Heart right ventricle (tissue), 16 donors: ENCODE measurements around the gene ABHD12. TPM values are rescaled to one million over a fixed set of nuclear protein-coding genes. Genes with fewer than 3 reads are reported as not detected.

Experiments
- ATAC-seq, 8 donors: fragments of 200-7000 bp; cut with Tn5 transposase; one replicate each; pipeline ENCODE4 v1.9.1; 2020; ENCODE audit warnings: mild to moderate bottlenecking in 8 of 8, moderate library complexity in 8 of 8, moderate number of reproducible peaks in 1 of 8
- DNase-seq, 2 donors: peaks; one replicate each; pipeline ENCODE4 v3.0.0-alpha.2; 2020
- H3K27ac ChIP-seq, 10 donors: fragments of 200-600 bp; sonication (generic) in 2 of 10; one replicate each; pipeline versions ENCODE4 v1.5.0 to v1.8.0; 2020 to 2022; ENCODE audit warnings: mild to moderate bottlenecking in 3 of 10
- H3K27me3 ChIP-seq, 7 donors: fragments of 200-600 bp; one replicate each; pipeline ENCODE4 v1.8.0; 2021 to 2022; ENCODE audit warnings: mild to moderate bottlenecking in 2 of 7
- H3K36me3 ChIP-seq, 9 donors: fragments of 200-600 bp; sonication (generic) in 1 of 9; one replicate each; pipeline versions ENCODE4 v1.5.0 to v1.8.0; 2020 to 2022; ENCODE audit warnings: mild to moderate bottlenecking in 2 of 9
- H3K4me1 ChIP-seq, 9 donors: fragments of 200-600 bp; sonication (generic) in 1 of 9; one replicate each; pipeline versions ENCODE4 v1.5.0 to v1.8.0; 2020 to 2022; ENCODE audit warnings: mild to moderate bottlenecking in 4 of 9
- H3K4me3 ChIP-seq, 10 donors: fragments of 200-600 bp; sonication (generic) in 2 of 10; one replicate each; pipeline versions ENCODE4 v1.5.0 to v1.8.0; 2020 to 2022; ENCODE audit warnings: mild to moderate bottlenecking in 7 of 10, moderate library complexity in 2 of 10
- H3K9me3 ChIP-seq, 11 donors: fragments of 200-600 bp in 10 of 11; sonication (generic) in 2 of 11; one replicate each; pipeline versions ENCODE4 v1.5.0 to v1.8.0; 2013 to 2022; ENCODE audit warnings: mild to moderate bottlenecking in 2 of 11, control low read depth in 1 of 11, moderate library complexity in 1 of 11
- CTCF ChIP-seq, 9 donors: fragments of 200-600 bp; sonication (generic) in 2 of 9; IDR thresholded peaks; one replicate each; pipeline versions ENCODE4 v1.5.0 to v1.8.0; 2021 to 2022; ENCODE audit warnings: antibody characterized with exemption in 9 of 9, mild to moderate bottlenecking in 5 of 9, moderate library complexity in 1 of 9
- WGBS, 2 donors: extraction: QIAGEN DNeasy Blood & Tissue Kit; methylation state at CpG; one replicate each; pipeline ENCODE4 v1.1.7; 2013; ENCODE audit warnings: inconsistent platforms in 1 of 2; 5-methylcytosine and 5-hydroxymethylcytosine counted together
- intact Hi-C, 10 donors: fragments of 100-400 bp; cut with DNase I; formaldehyde crosslinking; loops; one replicate each; pipeline versions ENCODE4 v1.11.1 to v1.14.2; 2022
- polyA plus RNA-seq, 2 donors: library from polyadenylated mRNA; stranded (reverse); fragments of 200-250 nt; gene quantifications; one replicate each; pipeline ENCODE4 v1.2.3, GENCODE V29; 2013
- total RNA-seq, 10 donors: library from RNA; stranded (reverse); fragmentation: NEBNext Ultra II Directional in 3 of 10; extraction: Animal tissue kit (Norgen Biotek cat#: 25700) in 3 of 10; gene quantifications; one replicate each; pipeline versions ENCODE4 v1.2.1 to v1.2.4, GENCODE V29; 2021 to 2023
- donor health status: Arrhythmogenic right ventricular cardiomyopathy.
- donor health status: ischemic (EF 13 %, LVEDD 7.1; RV severe dilation, severe dysfunction).
- donor health status: healthy with polysubstance abuse.
- donor health status: DM: no; HTN: yes; CAD: no.
- donor health status: DM: no; HTN: no; CAD: no.
- donor health status: ischemic (EF 25% LVEDD 6.9; RV normal size, moderate dysfunction).
- donor health status: ischemic (EF 25% LVEDD 5.7; RV mildly dilated, moderate dysfunction).
- donor health status: healthy.
- donor health status: DM: yes; HTN: yes; CAD: no.
- donor health status: Ischemic cardiomyopathy.
- donor health status: ischemic (EF 35%, LVEDD 5.7; RV mildly dilated, moderate dysfunction).
- donor health status: nonischemic (EF 11% LVEDD 7.7; RV severe dilation, severe dysfunction).
- donor health status: DM: yes; HTN: yes; CAD: no.
- donor health status: PGD.
- donor health status: ischemic (EF 29% LVEDD 5.4; RV normal size, mild dysfunction).
- donor health status: nonischemic (EF 23%, LVEDD 6.1; RV moderate dilation, normal function).

ABHD12 gene
- total and polyA plus RNA-seq, 12 donors, result 21.1 to 41.3 (median 28.1) TPM

- peak; percentile 21 to 50 for DNase-seq
- intact Hi-C loops, result no loop called here
Measured at GRCh38 chr20:25382704-25383370, 7.8 kb downstream of the ABHD12 start.

GRCh38 chr20:25380945-25381614 is 9.6 kb downstream of the ABHD12 start:
- no peak for TF ChIP-seq CTCF (IDR thresholded peaks at IDR 0.05)
- peaks cover 0 to 59% (median 23%) of the 10 kb centered on the region in 9 donors for H3K4me1 ChIP-seq
- intact Hi-C loops, result no loop called here
- H3K9me3 ChIP-seq, result no peaks in the 10 kb centered on the region
- no peak overlapping the region for H3K4me3 ChIP-seq
- 55 to 70% methylated on average over 7 of the region's 7 CpGs for WGBS, 2 donors
- DNase-seq (no peak), ATAC-seq (peak in 1 of 8 donors; percentile 22)
- peaks cover 0 to 5% (median 0%) of the 10 kb centered on the region in 9 donors for H3K36me3 ChIP-seq
- H3K27ac ChIP-seq, result no peak overlapping the region
- no peaks in the 10 kb centered on the region for H3K27me3 ChIP-seq

More at GRCh38 chr20:25382704-25383370, 7.8 kb downstream of the ABHD12 start:
- Histone ChIP-seq H3K4me1 (peaks cover 0 to 42% (median 13%) of the 10 kb centered on the region in 9 donors), H3K36me3 (peaks cover 0 to 5% (median 0%) of the 10 kb centered on the region in 9 donors), H3K27me3 (no peaks in the 10 kb centered on the region), H3K27ac (peak overlapping the region in 1 of 10 donors; percentile 31), H3K4me3 (no peak overlapping the region), H3K9me3 (no peaks in the 10 kb centered on the region)
- peak; percentile 59 to 96 (median 85) for ATAC-seq
- 71 to 73% methylated on average over 5 of the region's 5 CpGs for WGBS, 2 donors
- no peak for TF ChIP-seq CTCF (IDR thresholded peaks at IDR 0.05)

- Histone ChIP-seq H3K36me3 (peaks cover 0 to 5% (median 0%) of the 10 kb centered on the region in 9 donors), H3K27me3 (no peaks in the 10 kb centered on the region), H3K4me3 (no peak overlapping the region), H3K27ac (no peak overlapping the region), H3K4me1 (peaks cover 0 to 59% (median 23%) of the 10 kb centered on the region in 9 donors), H3K9me3 (no peaks in the 10 kb centered on the region)
- ATAC-seq, result no peak
- TF ChIP-seq CTCF (IDR thresholded peaks at IDR 0.05), result no peak
- WGBS, 2 donors, result 75 to 85% methylated on average over 10 of the region's 10 CpGs
- intact Hi-C loops, result loop anchor here in 1 of 10 donors (10.0 kb wide), 1 partner anchor 54 kb away; no protein-coding TSS in a partner anchor
- DNase-seq, result no peak
Measured at GRCh38 chr20:25378884-25379733, 11.5 kb downstream of the ABHD12 start.
